HL-60 (cell line): ENCODE results near the gene RPS23.

Experiments used
- GABPA ChIP-seq: IDR thresholded peaks from 2 replicates; pipeline ENCODE4 v1.6.1; 2012; ENCODE audit warnings: low read depth
- REST ChIP-seq: IDR thresholded peaks from 2 replicates; pipeline ENCODE4 v1.6.1; 2012; ENCODE audit warnings: low read depth; ENCODE audit not compliant: insufficient replicate concordance
- TF ChIP-seq, protein P1 (sequence below): IDR thresholded peaks from one replicate; pipeline ENCODE4 v1.5.1; 2011; ENCODE audit warnings: low read length, control low read depth, inconsistent platforms; ENCODE audit not compliant: insufficient read depth

DNA sequence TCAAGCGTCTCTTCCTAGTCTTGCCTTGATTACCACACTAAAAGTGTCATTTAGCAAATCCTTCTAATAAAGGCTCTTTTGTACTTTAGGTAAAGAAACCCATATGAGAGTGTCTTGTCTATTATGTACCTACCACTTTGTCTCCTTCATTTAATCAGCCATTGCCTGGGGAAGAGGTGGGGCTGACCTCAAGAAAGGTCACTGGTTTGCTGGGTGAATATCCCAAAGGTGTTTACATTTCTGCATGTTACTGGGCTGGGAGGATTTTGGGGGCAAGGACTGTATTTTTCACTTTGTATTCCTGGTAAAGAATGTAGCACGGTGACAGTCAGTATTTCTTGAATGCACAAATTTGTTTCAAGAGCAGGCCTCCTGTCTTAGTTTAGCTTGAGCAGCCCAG is 11.9 kb upstream of the RPS23 start:
- TF ChIP-seq, protein P1, sequence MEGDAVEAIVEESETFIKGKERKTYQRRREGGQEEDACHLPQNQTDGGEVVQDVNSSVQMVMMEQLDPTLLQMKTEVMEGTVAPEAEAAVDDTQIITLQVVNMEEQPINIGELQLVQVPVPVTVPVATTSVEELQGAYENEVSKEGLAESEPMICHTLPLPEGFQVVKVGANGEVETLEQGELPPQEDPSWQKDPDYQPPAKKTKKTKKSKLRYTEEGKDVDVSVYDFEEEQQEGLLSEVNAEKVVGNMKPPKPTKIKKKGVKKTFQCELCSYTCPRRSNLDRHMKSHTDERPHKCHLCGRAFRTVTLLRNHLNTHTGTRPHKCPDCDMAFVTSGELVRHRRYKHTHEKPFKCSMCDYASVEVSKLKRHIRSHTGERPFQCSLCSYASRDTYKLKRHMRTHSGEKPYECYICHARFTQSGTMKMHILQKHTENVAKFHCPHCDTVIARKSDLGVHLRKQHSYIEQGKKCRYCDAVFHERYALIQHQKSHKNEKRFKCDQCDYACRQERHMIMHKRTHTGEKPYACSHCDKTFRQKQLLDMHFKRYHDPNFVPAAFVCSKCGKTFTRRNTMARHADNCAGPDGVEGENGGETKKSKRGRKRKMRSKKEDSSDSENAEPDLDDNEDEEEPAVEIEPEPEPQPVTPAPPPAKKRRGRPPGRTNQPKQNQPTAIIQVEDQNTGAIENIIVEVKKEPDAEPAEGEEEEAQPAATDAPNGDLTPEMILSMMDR: no peak
- TF ChIP-seq GABPA (no peak), REST (no peak)
